ENCODE data around the gene SFTPD.

The SFTPD gene

DNA sequence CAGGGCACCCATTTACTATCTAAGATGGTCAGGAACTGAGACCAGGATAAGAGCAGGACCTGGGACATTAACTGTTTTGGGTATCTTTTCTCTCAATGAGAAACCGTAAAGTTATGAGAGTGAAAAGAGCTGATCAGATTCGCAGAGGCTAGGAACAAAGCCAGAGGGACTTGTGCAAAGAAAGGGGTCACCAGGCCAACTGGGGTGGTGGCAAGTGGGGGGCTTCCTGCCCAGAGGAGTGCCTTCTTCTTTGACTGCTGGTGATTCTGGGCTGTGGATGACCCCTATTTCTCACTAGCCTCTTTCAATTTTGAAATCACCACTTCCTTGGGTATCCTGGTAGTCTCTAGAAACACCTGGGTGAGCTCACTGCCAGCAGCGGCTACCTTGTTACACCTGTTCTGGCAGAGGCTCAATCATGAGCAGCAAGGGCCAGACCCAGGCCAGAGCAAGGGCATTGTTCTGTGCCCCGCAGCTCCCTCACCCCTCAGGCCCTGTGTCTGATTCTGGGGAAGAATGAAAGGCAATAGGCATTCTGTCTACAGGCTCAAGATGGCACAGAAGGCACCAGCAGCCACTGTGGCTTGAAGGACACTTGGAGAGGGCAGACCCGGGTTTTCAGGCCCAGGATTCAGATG is 999 bp downstream of the SFTPD start:
- H3K27ac ChIP-seq = no peak overlapping the region
- H3K27me3 ChIP-seq (ENCODE audit: insufficient read depth, low read depth, severe bottlenecking) = no peaks in the 10 kb centered on the region
- H3K9me3 ChIP-seq (ENCODE audit: severe bottlenecking) = peaks cover 4% of the 10 kb centered on the region
- DNase-seq = no peak
- no peak overlapping the region for H3K4me3 ChIP-seq (ENCODE audit: low read depth, low read length)
- H3K36me3 ChIP-seq = no peaks in the 10 kb centered on the region
- TF ChIP-seq, protein P1, sequence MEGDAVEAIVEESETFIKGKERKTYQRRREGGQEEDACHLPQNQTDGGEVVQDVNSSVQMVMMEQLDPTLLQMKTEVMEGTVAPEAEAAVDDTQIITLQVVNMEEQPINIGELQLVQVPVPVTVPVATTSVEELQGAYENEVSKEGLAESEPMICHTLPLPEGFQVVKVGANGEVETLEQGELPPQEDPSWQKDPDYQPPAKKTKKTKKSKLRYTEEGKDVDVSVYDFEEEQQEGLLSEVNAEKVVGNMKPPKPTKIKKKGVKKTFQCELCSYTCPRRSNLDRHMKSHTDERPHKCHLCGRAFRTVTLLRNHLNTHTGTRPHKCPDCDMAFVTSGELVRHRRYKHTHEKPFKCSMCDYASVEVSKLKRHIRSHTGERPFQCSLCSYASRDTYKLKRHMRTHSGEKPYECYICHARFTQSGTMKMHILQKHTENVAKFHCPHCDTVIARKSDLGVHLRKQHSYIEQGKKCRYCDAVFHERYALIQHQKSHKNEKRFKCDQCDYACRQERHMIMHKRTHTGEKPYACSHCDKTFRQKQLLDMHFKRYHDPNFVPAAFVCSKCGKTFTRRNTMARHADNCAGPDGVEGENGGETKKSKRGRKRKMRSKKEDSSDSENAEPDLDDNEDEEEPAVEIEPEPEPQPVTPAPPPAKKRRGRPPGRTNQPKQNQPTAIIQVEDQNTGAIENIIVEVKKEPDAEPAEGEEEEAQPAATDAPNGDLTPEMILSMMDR (IDR thresholded peaks at IDR 0.05; ENCODE audit: low read depth, low read length) = no peak

DNA sequence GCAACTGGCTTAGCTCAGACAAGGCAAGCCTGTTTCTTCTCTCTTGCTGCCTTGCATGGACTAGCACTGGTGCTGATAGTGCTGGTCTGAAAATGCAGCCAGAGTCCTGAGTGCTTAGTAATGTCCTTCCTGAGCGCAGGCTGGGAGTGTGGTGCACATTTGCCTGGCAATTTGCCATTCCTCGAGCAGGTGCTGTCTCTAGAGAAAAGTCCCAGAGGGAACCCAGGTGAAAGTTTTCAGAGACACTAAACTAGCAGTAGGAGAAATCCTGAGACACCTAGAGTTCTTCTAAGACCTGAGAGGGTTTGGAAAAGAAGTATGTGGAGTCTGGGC is 1.9 kb downstream of the SFTPD start:
- no peaks in the 10 kb centered on the region for H3K27me3 ChIP-seq (ENCODE audit: insufficient read depth, low read depth, severe bottlenecking)
- no peak for DNase-seq
- H3K27ac ChIP-seq = no peak overlapping the region
- H3K4me3 ChIP-seq (ENCODE audit: low read depth, low read length) = no peak overlapping the region
- no peaks in the 10 kb centered on the region for H3K36me3 ChIP-seq
- peaks cover 4% of the 10 kb centered on the region for H3K9me3 ChIP-seq (ENCODE audit: severe bottlenecking)
- TF ChIP-seq, protein P1 (IDR thresholded peaks at IDR 0.05; ENCODE audit: low read depth, low read length) = no peak

DNA sequence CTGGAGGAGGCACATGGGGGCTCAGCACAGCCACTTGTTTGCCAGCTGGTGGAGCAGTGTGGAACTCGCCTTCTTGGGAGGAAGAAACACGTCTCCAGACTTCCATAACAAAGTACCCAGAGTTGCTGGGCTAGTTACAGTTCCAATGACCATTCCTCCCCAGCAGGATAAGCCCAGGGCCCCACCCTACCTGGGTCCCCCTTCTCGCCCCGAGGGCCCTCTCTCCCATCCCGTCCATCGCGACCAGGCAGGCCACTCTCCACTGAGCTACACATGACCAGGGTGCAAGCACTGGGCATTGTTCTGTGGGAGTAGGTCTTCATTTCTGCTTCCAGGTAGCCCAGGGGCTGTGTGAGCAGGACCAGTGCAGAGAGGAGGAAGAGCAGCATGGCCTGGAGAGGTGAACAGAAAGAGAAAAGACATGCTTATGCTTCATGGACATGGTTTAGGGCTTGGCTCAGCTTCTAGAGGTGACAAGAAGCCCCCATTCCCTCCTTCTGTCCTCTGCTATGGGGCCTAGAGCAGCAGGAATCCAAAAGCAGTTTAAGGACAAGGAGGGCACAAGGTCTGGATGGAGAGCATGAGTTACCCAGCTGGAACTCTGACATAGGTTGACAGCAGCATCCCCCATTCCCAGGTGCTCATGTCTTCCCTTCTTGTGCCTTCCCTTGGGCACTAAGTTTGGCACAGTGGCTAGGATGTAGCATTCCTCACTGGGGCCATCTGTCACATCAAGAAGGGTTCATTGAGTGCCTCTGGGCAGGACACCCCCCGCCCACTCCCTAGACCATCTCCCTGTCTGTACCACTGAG is 2.4 kb downstream of the SFTPD start:
- H3K36me3 ChIP-seq = no peaks in the 10 kb centered on the region

DNA sequence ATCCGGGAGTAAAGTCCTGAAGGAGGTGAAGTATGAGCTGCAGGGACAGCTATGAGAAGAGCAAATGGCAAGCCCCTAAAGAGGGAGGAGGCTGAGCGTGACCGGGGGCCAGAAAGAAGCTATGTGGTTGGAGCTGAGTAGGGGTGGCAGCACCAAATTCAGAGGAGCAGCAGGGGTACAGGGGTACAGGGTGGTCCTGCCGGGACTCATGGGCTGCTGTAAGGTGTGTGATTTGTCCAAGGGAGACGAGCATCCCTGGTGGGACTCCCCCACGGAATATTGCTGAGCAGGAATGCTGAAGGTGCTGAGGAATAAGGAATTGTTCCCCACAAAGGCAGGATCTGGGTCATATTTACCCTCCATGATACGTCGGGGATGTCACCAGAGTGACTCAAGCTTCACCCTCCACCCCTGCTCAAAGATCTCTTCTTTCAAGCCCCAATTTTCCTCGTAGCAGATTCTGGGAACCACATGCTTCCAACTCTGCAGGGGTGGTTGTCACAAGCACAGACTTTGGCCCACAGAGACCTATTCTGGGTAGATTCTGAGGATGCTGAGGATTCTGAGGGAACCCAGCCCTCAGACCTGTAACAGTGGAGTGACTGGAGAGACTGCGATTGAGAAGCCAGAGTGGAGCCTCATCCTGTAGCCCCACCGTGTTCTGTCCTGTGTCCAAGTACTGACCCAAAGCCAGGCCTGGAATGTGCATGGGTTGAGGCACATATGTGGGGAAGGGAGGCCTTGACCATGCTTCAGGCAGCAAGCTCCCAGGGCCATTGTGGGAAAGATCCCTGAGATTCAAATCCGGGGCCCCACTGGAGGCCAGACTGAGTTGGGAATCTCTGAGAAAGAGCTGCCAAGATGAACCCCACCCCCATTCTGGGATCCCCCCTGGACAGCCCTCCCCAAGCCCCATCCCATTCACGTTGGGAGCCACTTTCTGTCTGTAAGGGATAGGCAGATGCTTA is 4.2 kb downstream of the SFTPD start:
- TF ChIP-seq, protein P1 (IDR thresholded peaks at IDR 0.05; ENCODE audit: low read depth, low read length) = no peak
- Histone ChIP-seq H3K36me3 (no peaks in the 10 kb centered on the region), H3K27me3 (ENCODE audit: insufficient read depth, low read depth, severe bottlenecking) (no peaks in the 10 kb centered on the region), H3K4me3 (ENCODE audit: low read depth, low read length) (no peak overlapping the region), H3K27ac (no peak overlapping the region), H3K9me3 (ENCODE audit: severe bottlenecking) (no peaks in the 10 kb centered on the region)
- no peak for DNase-seq

More for the DNA sequence above, 2.4 kb downstream of the SFTPD start:
- Histone ChIP-seq H3K27ac (no peak overlapping the region), H3K9me3 (ENCODE audit: severe bottlenecking) (peaks cover 3% of the 10 kb centered on the region), H3K27me3 (ENCODE audit: insufficient read depth, low read depth, severe bottlenecking) (no peaks in the 10 kb centered on the region), H3K4me3 (ENCODE audit: low read depth, low read length) (no peak overlapping the region)
- TF ChIP-seq, protein P1 (IDR thresholded peaks at IDR 0.05; ENCODE audit: low read depth, low read length) = no peak
- no peak for DNase-seq

DNA sequence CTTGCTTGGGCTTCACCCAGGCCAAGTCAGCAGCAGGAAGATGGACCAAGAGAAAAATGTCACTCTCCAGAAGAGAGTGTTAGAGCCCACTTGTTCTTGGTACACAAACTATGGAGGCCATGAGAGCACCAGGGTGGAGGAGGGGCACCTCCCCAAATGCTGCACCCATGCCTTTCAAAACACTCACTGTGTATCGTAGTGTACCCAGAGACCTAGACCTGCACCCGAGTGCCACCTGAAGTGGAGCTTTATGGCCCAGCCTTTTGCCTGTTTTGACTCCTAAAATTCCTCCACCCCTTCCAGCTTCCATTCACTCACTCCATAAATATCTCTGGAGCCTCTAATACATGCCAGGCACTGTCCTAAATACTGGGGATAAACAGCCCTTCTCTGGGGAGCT is 5.0 kb downstream of the SFTPD start:
- Histone ChIP-seq H3K4me3 (ENCODE audit: low read depth, low read length) (no peak overlapping the region), H3K27ac (no peak overlapping the region), H3K36me3 (no peaks in the 10 kb centered on the region), H3K27me3 (ENCODE audit: insufficient read depth, low read depth, severe bottlenecking) (no peaks in the 10 kb centered on the region), H3K9me3 (ENCODE audit: severe bottlenecking) (no peaks in the 10 kb centered on the region)
- TF ChIP-seq, protein P1 (IDR thresholded peaks at IDR 0.05; ENCODE audit: low read depth, low read length) = no peak
- no peak for DNase-seq
